IMR-90 (cell line): ENCODE data around the gene TMEM163. TPM values are rescaled to one million over a fixed set of nuclear protein-coding genes. Genes with fewer than 3 reads are reported as not detected.

ENCODE experiments used
- ATAC-seq: fragments of 200-7000 bp; cut with Tn5 transposase; 2 replicates; pipeline ENCODE4 v1.9.1; 2020; ENCODE audit warnings: low read depth, mild to moderate bottlenecking, moderate library complexity
- BruUV-seq: library from RNA; stranded (reverse); fragments of 400-500 nt; replicated peaks from 2 replicates; lab custom pipeline; 2021; lab: Mats Ljungman, UMichigan
- CTCF ChIA-PET: fragments of 300-600 bp; formaldehyde crosslinking; extraction: SDS; loops from one replicate; lab custom pipeline; 2021; ENCODE audit warnings: antibody characterized with exemption; lab: Yijun Ruan, JAX
- POLR2A ChIA-PET: fragments of 300-600 bp; sonication (Branson Sonifier 250); formaldehyde crosslinking; loops from one replicate; lab custom pipeline; 2022; ENCODE audit warnings: antibody characterized with exemption; ENCODE audit not compliant: unreplicated experiment; lab: Charles Lee
- DNase-seq: peaks from one replicate; pipeline ENCODE4 v3.0.0; 2013
- H2AFZ ChIP-seq: replicated peaks from 2 replicates; pipeline ENCODE3; 2013; ENCODE audit warnings: low read length, mild to moderate bottlenecking; ENCODE audit not compliant: poor library complexity
- H2AK5ac ChIP-seq: 2 replicates; pipeline ENCODE4 v1.6.1; 2013; ENCODE audit warnings: low read depth, low read length, inconsistent platforms
- H2AK9ac ChIP-seq: replicated peaks from 2 replicates; pipeline ENCODE3; 2013; ENCODE audit warnings: mild to moderate bottlenecking, low read depth, low read length, moderate library complexity; ENCODE audit not compliant: poor library complexity
- H2BK120ac ChIP-seq: 2 replicates; pipeline ENCODE4 v1.6.1; 2013; ENCODE audit warnings: low read depth, low read length, inconsistent platforms
- H2BK15ac ChIP-seq: 3 replicates; pipeline ENCODE4 v1.6.1; 2013; ENCODE audit warnings: low read depth, low read length, inconsistent platforms
- H2BK20ac ChIP-seq: 2 replicates; pipeline ENCODE4 v1.6.1; 2013; ENCODE audit warnings: low read depth, mild to moderate bottlenecking, inconsistent platforms, low read length, moderate library complexity
- H2BK5ac ChIP-seq: 2 replicates; pipeline ENCODE4 v1.6.1; 2013; ENCODE audit warnings: mild to moderate bottlenecking, low read depth, low read length, inconsistent platforms; ENCODE audit not compliant: poor library complexity, severe bottlenecking
- H3K14ac ChIP-seq: replicated peaks from 2 replicates; pipeline ENCODE4 v1.6.1; 2013; ENCODE audit warnings: low read depth, low read length, inconsistent platforms
- H3K18ac ChIP-seq: 2 replicates; pipeline ENCODE4 v1.6.1; 2013; ENCODE audit warnings: low read depth, low read length, control low read depth
- H3K23ac ChIP-seq: 2 replicates; pipeline ENCODE4 v1.6.1; 2013; ENCODE audit warnings: low read depth, low read length, inconsistent platforms
- H3K27ac ChIP-seq: 2 replicates; pipeline ENCODE4 v1.5.1; 2013; ENCODE audit warnings: mild to moderate bottlenecking, control low read depth, low read length; ENCODE audit not compliant: insufficient read depth
- H3K27me3 ChIP-seq: 2 replicates; pipeline ENCODE4 v1.6.1; 2013; ENCODE audit warnings: low read length; ENCODE audit not compliant: control insufficient read depth, insufficient read depth
- H3K36me3 ChIP-seq: 2 replicates; pipeline ENCODE4 v1.6.1; 2013; ENCODE audit warnings: low read length, mixed read lengths; ENCODE audit not compliant: control insufficient read depth, insufficient read depth
- H3K4ac ChIP-seq: 2 replicates; pipeline ENCODE4 v1.6.1; 2013; ENCODE audit warnings: low read depth, low read length, inconsistent platforms
- H3K4me1 ChIP-seq: 2 replicates; pipeline ENCODE4 v1.6.1; 2013; ENCODE audit warnings: low read length, mixed read lengths; ENCODE audit not compliant: control insufficient read depth, insufficient read depth
- H3K4me2 ChIP-seq: 2 replicates; pipeline ENCODE4 v1.6.1; 2013; ENCODE audit warnings: low read depth, mild to moderate bottlenecking, control low read depth, low read length, moderate library complexity
- H3K4me3 ChIP-seq: 2 replicates; pipeline ENCODE4 v1.5.1; 2013; ENCODE audit warnings: low read depth, mild to moderate bottlenecking, control low read depth, low read length, moderate library complexity; ENCODE audit not compliant: insufficient read depth
- H3K56ac ChIP-seq: 2 replicates; pipeline ENCODE4 v1.6.1; 2013; ENCODE audit warnings: low read length, inconsistent platforms; ENCODE audit not compliant: insufficient read depth; ENCODE audit errors: extremely low read depth
- H3K79me1 ChIP-seq, 2 experiments: 2 replicates each; pipeline ENCODE4 v1.6.1; 2013; ENCODE audit warnings: low read length in 2 of 2, inconsistent platforms in 1 of 2, low read depth in 1 of 2
- H3K9ac ChIP-seq: 2 replicates; pipeline ENCODE4 v1.6.1; 2013; ENCODE audit warnings: low read depth, low read length, control low read depth
- H3K9me1 ChIP-seq: 2 replicates; pipeline ENCODE4 v1.6.1; 2013; ENCODE audit warnings: low read length, inconsistent platforms; ENCODE audit not compliant: insufficient read depth
- H3K9me3 ChIP-seq: 2 replicates; pipeline ENCODE4 v1.6.1; 2013; ENCODE audit warnings: low read length; ENCODE audit not compliant: control insufficient read depth, insufficient read depth
- H4K20me1 ChIP-seq: 2 replicates; pipeline ENCODE4 v1.6.1; 2013; ENCODE audit warnings: low read length, inconsistent platforms; ENCODE audit not compliant: insufficient read depth
- H4K5ac ChIP-seq: 2 replicates; pipeline ENCODE4 v1.6.1; 2013; ENCODE audit warnings: mild to moderate bottlenecking, low read depth, low read length, control low read depth
- H4K8ac ChIP-seq, 2 experiments: 2 replicates each; pipeline ENCODE4 v1.6.1; 2013; ENCODE audit warnings: low read depth in 2 of 2, low read length in 2 of 2, control low read depth in 1 of 2, inconsistent platforms in 1 of 2
- H4K91ac ChIP-seq: 2 replicates; pipeline ENCODE4 v1.6.1; 2013; ENCODE audit warnings: low read depth, low read length, inconsistent platforms; ENCODE audit not compliant: insufficient read depth
- CHD1 ChIP-seq: IDR thresholded peaks from 2 replicates; pipeline ENCODE4 v1.6.1; 2012; ENCODE audit warnings: low read depth, low read length, improper control_type of control experiment
- POLR2A ChIP-seq: IDR thresholded peaks from 2 replicates; pipeline ENCODE4 v1.6.1; 2012; ENCODE audit warnings: mild to moderate bottlenecking, low read depth, low read length
- RFX5 ChIP-seq: IDR thresholded peaks from 2 replicates; pipeline ENCODE4 v1.8.0; 2012; ENCODE audit warnings: low read depth, mild to moderate bottlenecking, low read length, moderate library complexity
- SMC3 ChIP-seq: fragments of 150-350 bp; IDR thresholded peaks from 2 replicates; pipeline ENCODE4 v1.6.1; 2016; ENCODE audit warnings: low read depth, mild to moderate bottlenecking, antibody characterized with exemption, low read length, moderate library complexity
- WGBS, 2 experiments: methylation state at CpG; one replicate each; pipeline versions ENCODE4 v1.1.5 to v1.1.7; 2013; ENCODE audit warnings: missing lambda C conversion rate in 2 of 2; ENCODE audit not compliant: insufficient read length in 1 of 2; ENCODE audit errors: extremely low coverage in 2 of 2; 5-methylcytosine and 5-hydroxymethylcytosine counted together
- dilution Hi-C: fragments of 300-500 bp; cut with HindIII; formaldehyde crosslinking; loops from one replicate; pipeline ENCODE4 v1.14.3; 2018; ENCODE audit warnings: low sequenced_read_pairs; ENCODE audit not compliant: unreplicated experiment
- in situ Hi-C: fragments of 300-500 bp; cut with MboI; formaldehyde crosslinking; loops from 3 replicates; pipeline ENCODE4 v1.14.3; 2019; ENCODE audit warnings: low sequenced_read_pairs, inconsistent platforms, mixed read lengths
- intact Hi-C: fragments of 100-400 bp; cut with micrococcal nuclease; formaldehyde crosslinking; loops from 2 replicates; pipeline ENCODE4 v1.10.0; 2022
- polyA plus RNA-seq, 3 experiments: library from polyadenylated mRNA; depleted of rRNA; stranded (reverse); fragments of >200 nt; gene quantifications; 2 replicates each; pipeline ENCODE4 v1.2.3, GENCODE V29; 2012; ENCODE audit warnings: low replicate concordance in 1 of 3
- total RNA-seq: library from RNA; depleted of rRNA; stranded (reverse); fragments of >200 nt; gene quantifications from 2 replicates; pipeline ENCODE4 v1.2.3, GENCODE V29; 2012
- TF ChIP-seq, protein P1 (sequence below): fragments of 150-350 bp; IDR thresholded peaks from 2 replicates; pipeline ENCODE4 v1.6.1; 2016; ENCODE audit warnings: low read depth, mild to moderate bottlenecking, low read length, moderate library complexity, borderline replicate concordance

TMEM163 gene
- total and polyA plus RNA-seq, 2 of the 4 experiments (the other 2 are of a cell fraction), result not detected

- no peak overlapping the region for H4K5ac ChIP-seq
- H2BK15ac ChIP-seq, result no peak overlapping the region
- intact Hi-C loops, result no loop called here
- H3K4me2 ChIP-seq, result no peak overlapping the region
- no peaks in the 10 kb centered on the region for H3K79me1 ChIP-seq
- DNase-seq (no peak), ATAC-seq (no peak)
- no peaks in the 10 kb centered on the region for H3K9me1 ChIP-seq
- H2AK5ac ChIP-seq, result no peak overlapping the region
- no peak overlapping the region for H2BK20ac ChIP-seq
- H4K8ac ChIP-seq, result no peak overlapping the region
- H3K56ac ChIP-seq, result no peak overlapping the region
- TF ChIP-seq POLR2A, result no peak
- TF ChIP-seq CHD1, result no peak
- TF ChIP-seq RFX5, result no peak
- TF ChIP-seq SMC3, result no peak
- TF ChIP-seq, protein P1, sequence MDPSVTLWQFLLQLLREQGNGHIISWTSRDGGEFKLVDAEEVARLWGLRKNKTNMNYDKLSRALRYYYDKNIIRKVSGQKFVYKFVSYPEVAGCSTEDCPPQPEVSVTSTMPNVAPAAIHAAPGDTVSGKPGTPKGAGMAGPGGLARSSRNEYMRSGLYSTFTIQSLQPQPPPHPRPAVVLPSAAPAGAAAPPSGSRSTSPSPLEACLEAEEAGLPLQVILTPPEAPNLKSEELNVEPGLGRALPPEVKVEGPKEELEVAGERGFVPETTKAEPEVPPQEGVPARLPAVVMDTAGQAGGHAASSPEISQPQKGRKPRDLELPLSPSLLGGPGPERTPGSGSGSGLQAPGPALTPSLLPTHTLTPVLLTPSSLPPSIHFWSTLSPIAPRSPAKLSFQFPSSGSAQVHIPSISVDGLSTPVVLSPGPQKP, result no peak
- H3K9ac ChIP-seq, result no peak overlapping the region
- no TSS peak for BruUV-seq
- in situ Hi-C loops, result no loop called here
- H3K4ac ChIP-seq, result no peak overlapping the region
- no peak overlapping the region for H2AFZ ChIP-seq
- no peak overlapping the region for H4K91ac ChIP-seq
- no peak overlapping the region for H3K18ac ChIP-seq
- H4K20me1 ChIP-seq, result no peaks in the 10 kb centered on the region
- H3K27me3 ChIP-seq, result peaks cover 1% of the 10 kb centered on the region; the same call in 1 of the 2 replicates
- H3K9me3 ChIP-seq, result no peaks in the 10 kb centered on the region
- no peaks in the 10 kb centered on the region for H3K4me1 ChIP-seq
- ChIA-PET CTCF (no interaction called here), POLR2A (no interaction called here)
- no peak overlapping the region for H3K27ac ChIP-seq
- no peak overlapping the region for H3K14ac ChIP-seq
- H2BK5ac ChIP-seq, result no peak overlapping the region
- no peak overlapping the region for H2AK9ac ChIP-seq
- WGBS, 2 experiments, result no CpG with 5 or more reads among the region's 2 CpGs
- no peak overlapping the region for H3K4me3 ChIP-seq
- no peak overlapping the region for H3K23ac ChIP-seq
- H3K36me3 ChIP-seq, result no peaks in the 10 kb centered on the region
- dilution Hi-C loops, result no loop called here
- H2BK120ac ChIP-seq, result no peak overlapping the region
Measured at GRCh38 chr2:134762508-134762907, 43.7 kb upstream of the TMEM163 start.
